HepG2 (cell line): Measurements from ENCODE around the gene AKT3. TPM values are rescaled to one million over a fixed set of nuclear protein-coding genes. Genes with fewer than 3 reads are reported as not detected.

Experiments used
- ATAC-seq: fragments of 200-7000 bp; cut with Tn5 transposase; 3 replicates; pipeline ENCODE4 v1.9.1; 2020; ENCODE audit warnings: mild to moderate bottlenecking, moderate library complexity
- BruUV-seq: library from RNA; stranded (reverse); fragments of 400-500 nt; replicated peaks from 2 replicates; lab custom pipeline; 2021; lab: Mats Ljungman, UMichigan
- CTCF ChIA-PET: fragments of 300-600 bp; formaldehyde crosslinking; extraction: SDS; loops from one replicate; lab custom pipeline; 2021; ENCODE audit warnings: low total read pairs, inconsistent platforms, low intra/inter-chr PET ratio; lab: Yijun Ruan, JAX
- POLR2A ChIA-PET: fragments of 350-600 bp; sonication (Branson Sonifier 250); formaldehyde crosslinking; loops from one replicate; lab custom pipeline; 2020; ENCODE audit warnings: antibody characterized with exemption, inconsistent platforms; lab: Yijun Ruan, JAX
- DNase-seq: peaks from one replicate; pipeline ENCODE4 v3.0.0-alpha.2; 2015; ENCODE audit warnings: low spot score
- FAIRE-seq: peaks from 3 replicates; lab custom pipeline; 2011; peaks lifted over from hg19 to GRCh38; lab: Jason Lieb, UNC
- H2AFZ ChIP-seq: one replicate; pipeline ENCODE4 v1.6.1; 2011; ENCODE audit warnings: low read length, inconsistent platforms
- H3K27ac ChIP-seq: fragments of 300-600 bp; 3 replicates; pipeline ENCODE4 v1.8.0; 2011; ENCODE audit warnings: mixed run types, mild to moderate bottlenecking, mixed read lengths, low read length, inconsistent platforms; ENCODE audit not compliant: insufficient read depth; ENCODE audit errors: extremely low read length
- H3K27me3 ChIP-seq, 2 experiments: fragments of 200-600 bp in 1 of 2; 2 replicates in 1 of 2; 3 replicates in 1 of 2; pipeline versions ENCODE4 v1.6.0 to v1.8.0; 2011; ENCODE audit warnings: low read length in 2 of 2, mild to moderate bottlenecking in 2 of 2, moderate library complexity in 2 of 2, inconsistent platforms in 1 of 2; ENCODE audit not compliant: insufficient read depth in 2 of 2, control insufficient read depth in 1 of 2
- H3K36me3 ChIP-seq, 2 experiments: fragments of 200-600 bp in 1 of 2; replicated peaks in 1 of 2; 2 replicates in 1 of 2; 3 replicates in 1 of 2; pipeline versions ENCODE4 v1.5.1 to v1.8.0; 2011; ENCODE audit warnings: low read length in 2 of 2, inconsistent platforms in 1 of 2; ENCODE audit not compliant: insufficient read depth in 2 of 2, control insufficient read depth in 1 of 2
- H3K4me1 ChIP-seq: 2 replicates; pipeline ENCODE4 v1.5.1; 2012; ENCODE audit warnings: low read length, inconsistent platforms; ENCODE audit not compliant: insufficient read depth
- H3K4me2 ChIP-seq: 2 replicates; pipeline ENCODE4 v1.6.0; 2011; ENCODE audit warnings: low read depth, low read length, inconsistent platforms
- H3K4me3 ChIP-seq, 3 experiments: fragments of 200-600 bp in 1 of 3; sonication (generic), shearing (Covaris generic) in 1 of 3; replicated peaks in 1 of 3; 2 replicates each; pipeline ENCODE4 v1.5.1; 2011 to 2016; ENCODE audit warnings: low read length in 3 of 3, inconsistent platforms in 2 of 3, low read depth in 2 of 3, mild to moderate bottlenecking in 2 of 3, control low read depth in 1 of 3, mixed read lengths in 1 of 3; ENCODE audit not compliant: insufficient read depth in 1 of 3
- H3K79me2 ChIP-seq: one replicate; pipeline ENCODE4 v1.6.1; 2011; ENCODE audit warnings: low read length, inconsistent platforms; ENCODE audit not compliant: insufficient read depth
- H3K9ac ChIP-seq: 2 replicates; pipeline ENCODE4 v1.6.0; 2011; ENCODE audit warnings: mild to moderate bottlenecking, low read depth, low read length, inconsistent platforms; ENCODE audit not compliant: insufficient read depth
- H3K9me3 ChIP-seq: 2 replicates; pipeline ENCODE4 v1.5.1; 2012; ENCODE audit warnings: mild to moderate bottlenecking, low read length
- H4K20me1 ChIP-seq: 2 replicates; pipeline ENCODE4 v1.6.0; 2011; ENCODE audit warnings: inconsistent platforms, mild to moderate bottlenecking, low read length, moderate library complexity; ENCODE audit not compliant: insufficient read depth
- BATF2 ChIP-seq: sonication (generic); formaldehyde crosslinking; IDR thresholded peaks from 2 replicates; pipeline ENCODE4 v1.8.0; 2022; ENCODE audit warnings: mild to moderate bottlenecking, missing genetic modification reagents, moderate library complexity
- CHD2 ChIP-seq: IDR thresholded peaks from 2 replicates; pipeline ENCODE4 v1.6.1; 2011; ENCODE audit warnings: low read depth, low read length, improper control_type of control experiment
- FOXO1 ChIP-seq: sonication (generic); formaldehyde crosslinking; IDR thresholded peaks from 2 replicates; pipeline ENCODE4 v1.4.0; 2020; ENCODE audit warnings: missing genetic modification reagents
- HOXA9 ChIP-seq: sonication (generic); formaldehyde crosslinking; IDR thresholded peaks from 2 replicates; pipeline ENCODE4 v1.8.1; 2022; ENCODE audit warnings: missing genetic modification reagents, mild to moderate bottlenecking, moderate library complexity, borderline replicate concordance
- JUNB ChIP-seq: sonication (generic); formaldehyde crosslinking; IDR thresholded peaks from 2 replicates; pipeline ENCODE4 v1.8.0; 2022; ENCODE audit warnings: missing genetic modification reagents, mild to moderate bottlenecking, borderline replicate concordance
- NFYC ChIP-seq: IDR thresholded peaks from 2 replicates; pipeline ENCODE4 v1.6.1; 2016; ENCODE audit warnings: missing genetic modification reagents, missing compliant biosample characterization
- NONO ChIP-seq, 2 experiments: fragments of 450-650 bp in 1 of 2; sonication (generic) in 1 of 2; formaldehyde crosslinking in 1 of 2; IDR thresholded peaks in 1 of 2; conservative IDR thresholded peaks in 1 of 2; 2 replicates each; pipeline versions ENCODE4 v1.6.1 to v1.8.0; 2017 to 2022; ENCODE audit warnings: mild to moderate bottlenecking in 1 of 2, missing genetic modification reagents in 1 of 2, moderate library complexity in 1 of 2
- PAX8 ChIP-seq: sonication (generic); formaldehyde crosslinking; IDR thresholded peaks from 2 replicates; pipeline ENCODE4 v1.8.0; 2022; ENCODE audit warnings: mild to moderate bottlenecking, missing genetic modification reagents, borderline replicate concordance
- PAXIP1 ChIP-seq: sonication (generic); formaldehyde crosslinking; conservative IDR thresholded peaks from 2 replicates; pipeline ENCODE4 v1.4.0; 2020; ENCODE audit warnings: mild to moderate bottlenecking, missing genetic modification reagents, moderate library complexity
- SALL1 ChIP-seq: sonication (generic); formaldehyde crosslinking; IDR thresholded peaks from 2 replicates; pipeline ENCODE4 v1.8.0; 2022; ENCODE audit warnings: mild to moderate bottlenecking, missing genetic modification reagents
- SP140L ChIP-seq: sonication (generic); formaldehyde crosslinking; IDR thresholded peaks from 2 replicates; pipeline ENCODE4 v1.4.0; 2020; ENCODE audit warnings: missing genetic modification reagents, borderline replicate concordance
- ZBTB33 ChIP-seq: sonication (generic); formaldehyde crosslinking; IDR thresholded peaks from 2 replicates; pipeline ENCODE4 v1.4.0; 2020; ENCODE audit warnings: missing genetic modification reagents
- ZFP82 ChIP-seq: sonication (generic); formaldehyde crosslinking; IDR thresholded peaks from 2 replicates; pipeline ENCODE4 v1.5.1; 2020; ENCODE audit warnings: mild to moderate bottlenecking, missing genetic modification reagents, borderline replicate concordance
- ZNF337 ChIP-seq: sonication (generic); formaldehyde crosslinking; IDR thresholded peaks from 2 replicates; pipeline ENCODE4 v1.5.1; 2020; ENCODE audit warnings: missing genetic modification reagents, low read depth, mild to moderate bottlenecking, borderline replicate concordance
- ZNF33B ChIP-seq: sonication (generic); formaldehyde crosslinking; IDR thresholded peaks from 2 replicates; pipeline ENCODE4 v1.5.1; 2020; ENCODE audit warnings: mild to moderate bottlenecking, missing genetic modification reagents
- ZNF34 ChIP-seq: sonication (generic); formaldehyde crosslinking; IDR thresholded peaks from 2 replicates; pipeline ENCODE4 v1.4.0; 2020; ENCODE audit warnings: mild to moderate bottlenecking, missing genetic modification reagents, borderline replicate concordance
- ZNF576 ChIP-seq: sonication (generic); formaldehyde crosslinking; IDR thresholded peaks from 2 replicates; pipeline ENCODE4 v1.4.0; 2020; ENCODE audit warnings: mild to moderate bottlenecking, missing genetic modification reagents
- WGBS: methylation state at CpG from one replicate; pipeline ENCODE4 v1.1.6; 2017; ENCODE audit warnings: low lambda C conversion rate; 5-methylcytosine and 5-hydroxymethylcytosine counted together
- in situ Hi-C: cut with HindIII; loops from 2 replicates; pipeline ENCODE4 v1.10.0; 2017; ENCODE audit warnings: low pct_unique_long_range_greater_than_20kb; ENCODE audit not compliant: extremely low pct_ligation_motif_present
- intact Hi-C: fragments of 100-400 bp; cut with micrococcal nuclease; formaldehyde crosslinking; loops from one replicate; pipeline ENCODE4 v1.10.0; 2022; ENCODE audit not compliant: unreplicated experiment
- polyA plus RNA-seq, 8 experiments: library from polyadenylated mRNA; depleted of rRNA in 3 of 8; stranded (reverse) in 7 of 8; unstranded in 1 of 8; fragments of >200 nt; fragmentation: Illumina TruSeq in 4 of 8; extraction: Trizol in 4 of 8; gene quantifications; 2 replicates each; pipeline versions ENCODE4 v1.2.1 to v1.2.3, GENCODE V29; 2011 to 2016; ENCODE audit warnings: low read depth in 4 of 8, missing spikeins in 1 of 8, mixed read lengths in 1 of 8; ENCODE audit not compliant: insufficient read depth in 1 of 8
- total RNA-seq, 5 experiments: library from RNA; depleted of rRNA; stranded (reverse); fragments of >200 nt; fragmentation: Illumina TruSeq; extraction: Trizol; gene quantifications; 2 replicates each; pipeline ENCODE4 v1.2.3, GENCODE V29; 2016; ENCODE audit warnings: low read depth in 1 of 5

Gene AKT3
- total and polyA plus RNA-seq, 2 of the 13 experiments (the other 11 are each of a cell fraction or from before 2014, with no cell fraction given): 0.07 TPM

GRCh38 chr1:243628476-243628907 lies 221.6 kb downstream of the AKT3 start:
- Histone ChIP-seq H3K4me1 (peaks cover 6% of the 10 kb centered on the region; the same call in 1 of the 2 replicates), H4K20me1 (no peaks in the 10 kb centered on the region), H3K36me3 (no peaks in the 10 kb centered on the region), H3K4me2 (no peak overlapping the region), H3K27ac (no peak overlapping the region), H3K9me3 (peaks cover 5% of the 10 kb centered on the region; the same call in 1 of the 2 replicates), H3K4me3 (no peak overlapping the region), H2AFZ (no peak overlapping the region), H3K27me3 (no peaks in the 10 kb centered on the region), H3K79me2 (no peaks in the 10 kb centered on the region), H3K9ac (no peak overlapping the region)
- intact Hi-C loops: no loop called here
- ChIA-PET POLR2A (no interaction called here), CTCF (no interaction called here)
- in situ Hi-C loops: no loop called here
- 13% methylated on average over 2 of the region's 2 CpGs for WGBS
- BruUV-seq: no TSS peak
- ATAC-seq (peak; percentile 96), DNase-seq (peak; percentile 69), FAIRE-seq (no peak)
- TF ChIP-seq NONO (IDR thresholded peaks at IDR 0.05): no peak
- no peak for TF ChIP-seq NONO (CRISPR knock-in tag; conservative IDR thresholded peaks at IDR 0.05)
- TF ChIP-seq ZNF576 (CRISPR knock-in tag): no peak
- no peak for TF ChIP-seq ZNF337 (CRISPR knock-in tag)
- no peak for TF ChIP-seq HOXA9 (CRISPR knock-in tag)
- peak; percentile 87 for TF ChIP-seq JUNB (CRISPR knock-in tag)
- TF ChIP-seq FOXO1 (CRISPR knock-in tag): peak; percentile 43; the same call in 1 of the 2 replicates
- no peak for TF ChIP-seq ZBTB33
- TF ChIP-seq ZNF33B (CRISPR knock-in tag): no peak
- TF ChIP-seq NFYC (CRISPR knock-in tag): no peak
- no peak for TF ChIP-seq SP140L (CRISPR knock-in tag)
- TF ChIP-seq ZFP82 (CRISPR knock-in tag): no peak
- no peak for TF ChIP-seq BATF2 (CRISPR knock-in tag)
- peak; percentile 60; the same call in 1 of the 2 replicates for TF ChIP-seq SALL1 (CRISPR knock-in tag)
- TF ChIP-seq ZNF34 (CRISPR knock-in tag): no peak
- TF ChIP-seq CHD2: no peak
- peak; percentile 41; the same call in 1 of the 2 replicates for TF ChIP-seq PAXIP1 (CRISPR knock-in tag)
- no peak for TF ChIP-seq PAX8 (CRISPR knock-in tag)
